NCI-H1092 (cell line): ENCODE data around the gene ARPC4.
"Not testable (repeated sequence)": the region's sequence is repeated elsewhere in the genome, so short reads cannot be mapped to it uniquely, and the experiment has no call there.

Experiments used
- DNase-seq: peaks from one replicate; lab custom pipeline; 2025; lab: John Stamatoyannopoulos, UW

The ARPC4 gene

DNA sequence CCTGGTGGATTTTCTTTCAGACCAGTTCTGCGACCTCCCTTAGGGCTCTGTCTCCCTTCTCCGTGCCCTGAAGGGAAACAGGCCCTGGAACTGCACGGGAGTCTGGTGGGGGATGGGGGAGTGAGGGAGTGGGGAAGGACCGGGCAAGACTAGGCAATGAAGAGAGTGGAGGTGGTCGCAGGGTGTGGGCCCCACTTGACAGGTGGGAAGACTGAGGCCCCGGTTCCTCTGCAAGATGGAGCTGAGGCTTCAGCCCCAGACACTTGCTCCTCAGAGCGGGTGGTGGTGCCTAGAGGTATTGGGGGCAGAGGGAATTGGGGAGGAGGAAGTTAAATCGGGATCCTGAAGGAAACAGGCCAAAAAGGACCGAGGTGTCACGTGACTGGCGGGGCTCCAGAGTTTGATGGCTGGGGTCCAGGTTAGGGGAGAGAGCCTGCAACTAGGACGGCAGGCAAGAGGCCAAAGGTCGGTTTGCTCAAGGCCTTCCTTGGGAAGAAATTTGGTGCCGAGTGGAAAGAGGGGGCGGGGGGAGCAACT is 22.5 kb upstream of the ARPC4 start:
- no peak for DNase-seq

DNA sequence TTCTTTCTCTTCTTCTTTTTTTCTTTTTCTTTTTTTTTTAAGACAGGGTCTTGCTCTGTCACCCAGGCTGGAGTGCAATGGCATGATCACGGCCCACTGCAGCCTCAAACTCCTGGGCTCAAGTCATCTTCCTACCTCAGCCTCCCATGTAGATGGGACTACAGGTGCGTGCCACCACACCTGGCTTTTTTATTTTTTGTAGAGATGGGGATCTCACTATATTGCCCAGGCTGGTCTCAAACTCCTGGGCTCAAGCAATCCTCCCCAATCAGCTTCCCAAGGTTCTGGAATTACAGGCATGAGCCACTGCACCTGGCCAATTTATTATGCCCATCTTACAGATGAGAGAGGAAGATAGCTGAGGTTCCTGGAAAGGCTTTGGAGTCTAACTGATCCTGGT is 21.9 kb upstream of the ARPC4 start:
- not testable (repeated sequence) for DNase-seq

DNA sequence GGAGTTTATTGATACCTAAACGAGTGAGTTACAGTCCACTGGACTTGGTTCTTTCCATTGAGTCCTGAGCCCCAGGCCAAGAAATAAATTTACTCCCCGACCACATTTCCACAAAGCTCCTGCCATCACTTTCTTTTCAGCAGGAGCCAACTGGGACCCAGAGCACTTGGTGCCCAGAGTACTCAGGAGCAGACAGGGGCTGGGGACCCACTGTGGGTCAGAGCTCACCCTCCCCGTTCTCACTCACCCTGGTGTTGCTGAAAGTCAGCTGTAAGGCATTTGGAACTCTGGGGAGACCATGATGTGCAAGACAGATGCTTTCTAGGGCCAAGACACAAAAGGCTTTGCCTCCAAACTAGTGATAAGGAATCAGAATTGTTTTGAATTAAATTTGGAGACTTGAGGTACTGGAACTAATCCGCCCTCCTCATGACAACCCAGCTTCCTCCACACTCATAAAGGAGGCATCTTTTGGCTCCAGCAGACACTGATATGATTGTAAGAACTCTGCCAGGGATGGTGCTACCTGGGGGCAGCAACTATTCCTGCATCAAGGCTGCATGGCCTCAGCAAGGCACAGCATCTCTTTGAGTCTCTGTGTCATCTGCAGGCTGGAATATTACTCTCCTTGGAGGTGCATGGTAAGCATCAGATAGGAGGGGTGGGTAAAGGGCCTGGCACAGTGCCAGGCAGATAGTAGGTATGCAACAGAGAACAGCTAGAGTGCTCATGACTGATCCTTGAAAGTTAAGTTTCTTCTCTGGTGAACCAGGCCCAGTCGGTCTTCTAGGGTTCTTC is 15.8 kb upstream of the ARPC4 start:
- no peak for DNase-seq

DNA sequence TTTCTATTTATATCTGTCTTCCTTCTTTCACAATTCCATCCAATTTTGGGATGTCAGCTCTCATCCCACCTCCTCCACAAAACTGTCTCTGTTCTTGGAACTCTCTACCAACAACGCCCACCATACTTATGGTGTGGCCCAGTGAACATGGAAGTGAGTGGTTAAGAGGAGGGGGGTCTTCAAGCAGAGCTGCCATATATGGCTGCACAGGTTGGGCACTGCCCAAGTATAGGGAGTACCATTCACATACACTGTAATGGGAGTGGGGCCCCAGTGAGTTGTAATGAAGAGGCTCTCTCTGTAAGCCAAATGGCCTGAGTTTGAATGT is 15.2 kb upstream of the ARPC4 start:
- DNase-seq, result no peak

DNA sequence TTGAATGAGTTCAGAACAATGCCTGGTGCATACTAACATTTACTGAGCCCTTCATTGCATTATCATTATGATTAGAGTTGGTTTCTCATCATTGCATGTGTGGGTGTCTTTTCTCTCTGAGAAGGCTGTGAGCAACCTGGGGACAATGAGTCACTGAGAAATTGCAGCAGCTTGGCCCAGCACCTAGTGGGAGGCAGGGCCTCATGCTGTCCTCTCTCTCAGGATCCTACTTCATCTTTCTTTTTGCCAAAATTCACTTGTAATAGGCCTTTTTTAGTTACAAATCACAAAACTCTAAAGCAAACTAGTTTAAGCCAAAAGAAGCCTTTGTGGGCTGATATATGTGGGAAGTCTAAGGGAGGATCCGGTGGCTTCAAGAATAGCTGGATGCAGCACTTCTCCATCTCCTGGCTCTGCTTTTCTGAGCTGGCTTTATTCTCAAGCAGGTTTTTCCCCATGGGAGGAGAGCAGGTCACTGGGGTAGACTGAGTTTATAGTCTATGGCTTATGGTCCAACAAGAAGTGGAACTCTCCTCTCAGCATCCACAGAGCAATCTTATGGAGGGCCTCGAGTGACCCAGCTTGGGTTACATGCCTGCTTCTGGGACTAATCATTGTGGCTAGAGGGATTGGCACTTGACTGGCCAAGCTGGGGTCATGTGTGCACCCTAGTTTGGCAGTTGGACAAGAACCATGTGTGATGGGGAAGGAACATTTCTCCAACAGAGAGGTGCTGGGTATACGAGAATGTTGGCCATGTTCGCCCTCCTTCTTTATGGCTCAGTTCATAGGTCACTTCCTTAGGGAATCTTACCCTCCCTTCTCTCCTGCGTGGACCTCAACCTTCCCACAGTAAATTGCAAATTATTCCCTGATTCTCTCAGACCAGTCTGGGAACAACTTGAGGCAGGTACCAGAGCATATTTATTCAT is 14.5 kb upstream of the ARPC4 start:
- DNase-seq, result no peak

DNA sequence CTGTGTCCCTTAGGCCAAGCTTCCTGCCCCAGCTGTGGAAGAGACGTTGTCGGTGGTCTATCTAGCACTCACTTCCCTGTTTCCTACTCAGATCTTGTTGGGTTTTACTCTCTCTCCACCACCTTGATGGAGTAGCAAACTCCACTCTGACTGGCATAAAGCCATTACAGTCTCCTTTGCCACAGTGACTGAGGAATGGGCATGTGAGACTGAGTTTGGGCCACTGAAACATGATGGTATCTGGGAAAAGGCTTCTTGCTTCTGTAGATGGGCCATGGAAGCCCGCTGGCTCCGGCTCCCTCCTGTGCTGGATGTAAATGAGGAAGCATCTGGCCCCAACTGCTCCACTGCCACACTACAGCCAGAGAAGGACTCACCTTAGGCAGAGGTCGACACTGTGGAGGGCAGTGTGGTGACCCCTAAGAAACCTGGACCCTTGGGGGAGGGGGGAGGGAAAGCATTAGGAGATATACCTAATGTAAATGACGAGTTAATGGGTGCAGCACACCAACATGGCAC is 13.7 kb upstream of the ARPC4 start:
- no peak for DNase-seq

DNA sequence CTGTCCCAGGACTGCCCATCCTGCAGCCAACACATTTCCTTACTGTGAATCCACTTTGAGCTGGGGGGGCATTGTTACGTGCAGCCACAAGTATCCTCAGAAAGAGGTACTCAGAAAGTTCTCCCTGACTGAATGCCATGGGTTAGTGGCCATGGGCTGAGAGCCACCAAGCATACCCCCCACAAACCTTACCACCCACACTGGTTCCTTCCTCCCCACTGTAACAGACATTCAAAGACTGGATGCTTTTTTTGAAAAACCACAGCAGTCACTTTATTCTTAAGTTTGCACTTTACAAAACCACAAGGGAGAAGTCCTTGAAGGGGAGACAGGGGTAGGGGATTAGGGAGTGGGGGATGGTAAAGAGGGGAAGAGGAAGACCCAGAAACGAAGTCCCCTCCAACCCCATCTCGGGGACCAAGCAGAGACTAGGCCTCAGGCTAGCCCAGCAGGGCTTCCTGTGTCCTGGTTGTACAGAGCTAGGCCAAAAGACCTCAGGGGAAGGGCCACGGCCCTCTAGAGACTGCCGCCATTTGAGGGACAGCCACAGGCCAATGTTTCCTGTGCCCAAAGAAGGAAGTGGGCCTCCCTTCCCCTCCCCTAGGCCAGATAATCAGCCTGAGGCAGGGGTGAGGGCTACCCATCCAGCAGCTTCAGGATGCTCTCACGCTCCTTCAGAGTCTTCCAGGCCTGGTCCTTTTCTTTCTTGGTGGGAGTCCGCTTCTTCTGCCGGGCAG is 13.0 kb upstream of the ARPC4 start:
- no peak for DNase-seq

DNA sequence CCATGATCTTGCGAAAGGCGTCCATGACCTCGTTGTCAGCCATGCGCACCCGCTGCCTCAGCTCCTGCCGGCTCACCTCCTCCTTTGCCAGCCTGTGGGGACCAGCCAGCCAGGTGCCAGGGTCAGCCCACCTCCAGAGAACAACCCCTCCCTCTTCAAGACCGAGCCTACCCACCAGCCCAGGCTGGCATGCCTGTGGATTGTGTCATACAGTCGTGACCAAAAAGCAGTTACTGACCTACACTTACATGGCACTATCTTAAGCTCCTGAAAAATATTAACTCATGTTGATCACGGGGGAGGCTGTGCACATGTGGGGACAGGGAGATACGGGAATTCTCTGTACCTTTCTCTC is 12.4 kb upstream of the ARPC4 start:
- no peak for DNase-seq

DNA sequence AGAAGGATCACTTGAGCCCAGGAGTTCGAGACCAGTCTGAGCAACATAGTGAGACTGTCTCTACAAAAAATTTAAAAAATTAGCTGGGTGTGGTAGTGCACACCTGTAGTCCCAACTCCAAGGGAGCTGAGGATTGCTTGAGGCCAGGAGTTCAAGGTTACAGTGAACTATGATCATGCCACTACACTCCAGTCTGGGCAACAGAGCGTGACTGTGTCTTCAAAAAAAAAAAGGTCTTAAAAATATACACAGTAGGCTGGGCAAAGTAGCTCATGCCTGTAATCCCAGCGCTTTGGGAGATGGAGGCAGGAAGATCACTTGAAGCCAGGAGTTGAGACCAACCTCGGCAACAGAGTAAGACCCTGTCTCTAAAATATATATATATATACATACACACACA is 12.0 kb upstream of the ARPC4 start:
- DNase-seq, result no peak

DNA sequence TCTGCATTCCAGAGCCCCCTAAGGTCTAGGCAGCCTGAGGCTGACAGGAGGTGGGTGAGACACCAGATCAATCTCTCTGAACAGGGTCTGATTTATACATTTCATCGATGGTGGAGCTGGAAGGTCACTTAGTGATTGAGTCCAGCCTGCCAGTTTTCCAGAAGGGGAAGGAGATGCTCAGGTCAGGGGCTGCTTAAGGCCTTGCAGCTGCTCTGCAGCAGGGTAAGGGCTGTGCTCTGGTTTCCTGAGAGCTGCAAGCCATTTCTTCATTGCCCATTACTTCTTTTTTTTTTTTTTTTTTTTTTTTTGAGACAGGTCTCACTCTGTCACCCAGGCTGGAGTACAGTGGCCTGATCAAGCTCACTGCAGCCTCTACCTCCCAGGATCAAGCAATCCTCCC is 11.3 kb upstream of the ARPC4 start:
- no peak for DNase-seq

DNA sequence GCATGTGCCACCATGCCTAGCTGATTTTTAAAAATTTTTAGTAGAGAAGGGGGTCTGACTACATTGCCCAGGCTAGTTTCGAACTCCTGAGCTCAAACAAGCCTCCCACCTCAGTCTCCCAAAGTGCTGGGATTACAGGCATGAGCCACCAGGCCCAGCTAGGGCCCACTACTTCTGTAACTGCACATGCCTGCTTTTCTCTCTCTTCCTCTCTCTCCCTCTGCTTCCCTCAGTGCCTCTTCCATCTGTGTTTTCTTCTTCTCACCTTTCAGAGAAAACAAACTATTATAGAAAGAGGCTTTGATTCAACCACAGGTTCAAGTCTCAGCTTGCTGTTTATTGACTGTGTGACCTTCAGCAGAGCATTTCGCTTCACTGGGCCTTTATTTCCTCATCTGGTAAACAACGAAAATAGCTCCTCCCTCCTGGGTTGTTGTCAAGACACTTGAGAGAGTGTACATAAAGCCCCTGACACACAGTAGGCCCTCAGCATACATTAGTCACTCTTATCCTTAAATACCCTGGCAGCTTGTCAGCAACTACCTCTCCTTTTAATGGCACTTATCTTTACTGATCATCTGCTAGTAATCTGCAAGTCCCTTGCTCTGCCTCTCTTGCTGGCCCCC is 10.8 kb upstream of the ARPC4 start:
- no peak for DNase-seq

DNA sequence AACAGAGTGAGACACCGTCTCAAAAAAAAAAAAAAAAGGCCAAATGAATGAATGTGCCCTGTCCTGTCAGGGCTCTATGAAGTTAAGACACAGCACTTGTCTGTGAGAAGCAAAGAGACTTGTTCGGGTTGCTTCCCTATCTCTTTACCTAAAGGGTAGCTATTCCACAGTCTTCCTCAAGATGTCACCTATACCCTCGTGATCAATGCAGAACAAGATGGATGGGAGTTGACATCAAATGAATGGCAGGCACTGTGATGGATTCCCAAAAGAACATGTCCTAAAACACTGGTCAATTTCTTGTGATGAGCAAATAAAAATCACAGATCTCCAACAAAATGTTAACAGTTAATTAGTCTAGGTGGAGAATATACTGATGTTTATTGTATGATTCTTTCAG is 10.1 kb upstream of the ARPC4 start:
- no peak for DNase-seq

DNA sequence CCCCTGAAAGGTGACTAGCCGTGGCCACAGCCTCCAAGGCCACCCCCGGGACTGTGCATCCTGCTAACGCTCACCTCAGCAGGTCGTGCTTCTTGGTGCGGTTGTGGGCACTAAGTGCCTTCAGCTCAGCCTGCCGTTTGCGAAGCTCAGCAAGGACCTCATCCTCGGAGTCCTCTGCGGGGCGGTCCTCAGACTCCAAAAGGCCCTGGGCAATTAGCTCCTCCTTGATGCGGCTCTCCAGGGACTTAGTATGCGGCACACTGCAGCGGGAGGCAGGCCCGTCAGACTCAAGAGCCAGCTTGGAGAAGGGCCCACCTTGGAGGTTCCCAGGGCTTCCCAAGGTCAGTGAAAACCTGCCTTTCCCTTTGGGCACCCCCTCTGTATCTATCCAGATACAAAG is 8.9 kb upstream of the ARPC4 start:
- no peak for DNase-seq

DNA sequence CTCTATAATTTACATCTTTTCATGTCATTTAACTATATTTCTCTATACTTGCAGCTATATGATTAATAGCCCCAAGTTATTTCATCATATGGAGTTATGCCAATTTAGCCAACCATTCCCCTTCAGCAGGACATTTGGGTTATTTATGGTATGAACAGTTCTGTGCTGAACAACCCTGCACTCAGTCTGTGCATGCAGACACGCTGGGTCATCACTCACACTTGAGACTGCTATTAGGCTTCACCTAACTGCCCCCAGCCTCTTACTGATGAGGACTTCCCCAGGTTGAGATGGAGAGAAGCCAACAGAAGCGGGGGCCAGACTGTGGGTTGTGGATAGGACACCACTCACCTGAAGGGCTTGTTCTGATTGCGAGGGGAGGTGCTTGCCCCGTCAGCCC is 7.9 kb upstream of the ARPC4 start:
- no peak for DNase-seq

DNA sequence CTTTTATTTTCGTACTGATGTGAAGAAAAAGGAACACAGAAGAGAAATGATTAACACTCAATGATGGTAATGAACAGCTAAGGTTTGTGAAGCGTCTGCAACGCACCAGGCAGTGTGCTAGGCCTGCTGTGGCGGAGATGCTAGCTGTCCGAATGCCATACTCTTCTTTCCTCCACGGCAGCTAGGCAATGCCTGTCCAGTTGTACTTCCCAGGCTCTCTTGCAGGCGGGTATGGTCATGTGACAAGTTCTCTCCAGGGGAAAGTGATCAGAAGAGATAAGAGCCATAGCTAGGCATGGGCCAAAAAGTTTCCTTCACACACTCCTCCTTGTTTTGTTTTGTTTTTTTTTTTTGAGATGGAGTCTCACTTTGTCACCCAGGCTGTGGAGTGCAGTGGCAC is 7.3 kb upstream of the ARPC4 start:
- DNase-seq, result no peak

DNA sequence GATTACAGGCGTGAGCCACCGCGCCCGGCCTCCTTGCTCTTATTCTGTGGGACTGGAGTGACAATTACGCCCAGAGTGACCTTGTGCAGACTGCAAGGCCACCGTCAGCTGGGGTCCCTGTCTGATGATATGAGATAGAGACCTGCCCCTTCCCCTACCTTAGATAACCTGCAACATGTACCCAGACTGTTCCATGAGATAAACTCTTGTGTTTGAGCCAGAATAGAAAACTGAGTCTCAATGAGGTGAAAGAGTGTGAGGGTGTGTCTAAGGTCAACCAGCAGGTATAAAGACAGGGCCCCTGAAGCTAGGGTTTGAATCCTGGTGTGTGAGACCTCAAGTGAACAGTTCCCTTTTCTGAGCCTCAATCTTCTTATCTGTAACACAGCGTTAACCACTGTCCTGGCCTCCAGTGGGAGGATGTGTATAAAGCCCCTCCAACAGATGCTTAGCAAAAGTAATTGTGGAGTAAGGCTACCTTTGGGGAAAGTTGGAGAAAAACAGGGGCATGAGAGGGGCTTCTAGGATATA is 6.6 kb upstream of the ARPC4 start:
- no peak for DNase-seq

DNA sequence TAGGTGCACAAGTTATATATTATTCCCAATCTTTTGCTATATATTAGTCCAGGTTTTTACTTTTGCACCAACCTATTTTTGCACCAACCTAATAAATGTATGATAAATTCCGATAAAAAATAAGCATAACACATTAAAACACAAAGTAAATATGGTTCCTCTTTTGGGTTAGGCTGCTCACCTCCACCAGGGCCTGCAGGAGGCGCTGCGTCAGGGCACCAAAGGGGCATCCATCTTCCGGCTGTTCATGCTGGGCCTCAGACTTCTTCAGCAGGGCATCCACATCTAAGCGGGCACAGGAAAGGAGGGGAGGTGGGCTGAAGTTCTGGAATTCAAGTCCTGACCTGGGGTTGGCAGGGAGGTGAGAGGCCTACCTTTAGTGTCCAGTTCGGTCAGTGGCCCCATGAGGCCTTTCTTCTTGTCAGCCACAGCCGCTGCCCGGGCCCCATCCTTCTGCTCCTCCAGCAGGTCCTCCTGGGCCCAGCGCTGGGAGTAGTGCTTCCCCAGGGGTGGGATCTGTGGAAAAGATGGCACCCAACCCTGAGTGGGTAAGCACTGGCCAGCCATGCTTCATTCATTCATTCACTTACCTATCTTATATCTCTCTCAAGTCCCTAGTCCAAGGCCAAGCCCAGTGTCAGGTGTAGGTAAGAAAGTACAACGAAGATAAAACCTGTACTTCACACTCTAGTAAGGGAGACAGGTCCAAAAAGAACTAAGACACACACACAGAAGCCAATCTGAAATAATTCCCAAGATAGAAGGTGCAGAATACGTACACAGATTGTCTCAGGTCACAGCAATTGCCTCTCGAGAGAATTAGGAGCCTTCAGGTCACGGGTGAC is 5.8 kb upstream of the ARPC4 start:
- no peak for DNase-seq

DNA sequence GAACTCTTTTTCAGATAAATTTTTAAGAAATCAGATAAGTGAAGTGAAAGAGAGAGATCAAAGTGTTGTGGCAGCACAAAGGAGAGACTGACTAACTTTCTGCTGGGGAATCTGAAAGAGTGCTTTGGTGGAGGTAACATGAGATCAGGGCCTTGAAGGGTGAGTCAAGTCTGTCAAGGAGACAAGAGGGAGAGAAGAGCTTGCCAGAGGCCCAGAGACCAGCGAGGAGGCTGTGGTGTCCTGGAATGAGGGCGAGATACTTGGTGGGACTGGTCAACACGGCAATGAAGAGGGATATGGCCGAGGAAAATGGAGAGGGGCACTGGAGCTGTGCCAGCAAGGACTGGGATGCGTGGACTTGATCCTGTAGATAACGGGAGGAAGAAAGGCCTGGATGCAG is 5.2 kb upstream of the ARPC4 start:
- no peak for DNase-seq

DNA sequence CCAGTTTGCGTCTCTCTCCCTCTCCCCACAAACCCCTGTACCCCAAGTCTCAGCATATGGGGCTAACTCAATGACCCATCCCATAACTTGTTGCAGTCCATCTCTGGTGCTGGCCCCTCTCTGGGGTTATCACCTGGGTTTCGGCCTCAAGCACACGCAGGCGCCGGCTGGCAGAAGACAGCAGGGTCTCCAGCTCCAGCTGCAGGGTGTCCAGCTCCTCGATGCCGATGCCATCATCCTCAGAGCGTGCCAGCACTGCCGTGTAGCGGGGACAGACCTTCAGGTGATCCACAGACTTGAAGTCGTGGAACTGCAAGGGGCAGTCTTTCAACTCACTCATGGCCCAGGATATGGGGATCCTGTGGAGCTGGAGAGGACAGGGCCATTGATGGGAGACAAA is 1.8 kb upstream of the ARPC4 start:
- no peak for DNase-seq

DNA sequence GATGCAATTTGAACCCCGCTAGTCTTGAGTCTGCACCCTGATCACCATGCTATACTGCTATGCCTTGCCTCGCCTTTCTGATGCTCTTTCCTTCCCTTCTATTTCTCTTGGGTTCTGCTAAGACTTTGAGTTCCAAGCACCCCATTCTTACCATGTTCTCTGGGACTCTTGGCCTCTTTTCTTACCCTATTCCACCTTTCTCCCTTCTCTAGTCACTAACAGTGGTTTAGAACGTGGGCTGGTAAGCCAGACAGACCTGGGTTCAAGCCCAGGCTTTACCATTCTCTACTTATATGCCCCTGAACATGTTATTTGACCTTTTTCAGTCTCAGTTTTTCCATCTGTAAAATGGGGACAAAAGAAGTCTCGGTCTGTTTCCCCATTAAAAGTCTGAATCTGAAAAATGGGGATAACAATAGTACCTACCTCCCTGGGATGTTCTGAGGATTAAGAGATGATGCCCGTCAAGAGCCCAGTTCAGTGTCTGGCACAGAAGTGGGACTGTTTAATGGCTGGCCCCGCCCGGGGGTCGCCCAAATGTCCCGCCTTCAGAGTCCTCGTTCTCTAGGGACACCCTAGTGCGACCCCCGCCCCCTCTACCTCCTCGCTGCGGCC is 985 bp upstream of the ARPC4 start:
- DNase-seq, result no peak
